KMS-11 (cell line): ENCODE data around the gene FRAT2.

Source experiments
- H2AFZ ChIP-seq: fragments of 200-600 bp; sonication (generic); 2 replicates; pipeline ENCODE4 v1.6.1; 2016; ENCODE audit warnings: antibody characterized with exemption, mixed run types, low read depth
- H3K27ac ChIP-seq: fragments of 200-600 bp; sonication (generic); 2 replicates; pipeline ENCODE4 v1.6.1; 2016; ENCODE audit warnings: mild to moderate bottlenecking, mixed run types
- H3K27me3 ChIP-seq: fragments of 200-600 bp; sonication (generic); 2 replicates; pipeline ENCODE4 v1.6.1; 2017; ENCODE audit warnings: mild to moderate bottlenecking, low read depth, mixed run types, moderate library complexity; ENCODE audit not compliant: insufficient read depth
- H3K36me3 ChIP-seq: fragments of 200-600 bp; sonication (generic); 2 replicates; pipeline ENCODE4 v1.6.1; 2017; ENCODE audit warnings: mild to moderate bottlenecking, mixed run types; ENCODE audit not compliant: insufficient read depth
- H3K4me1 ChIP-seq: fragments of 200-600 bp; sonication (generic); 2 replicates; pipeline ENCODE4 v1.6.1; 2016; ENCODE audit warnings: mild to moderate bottlenecking, low read depth, mixed run types; ENCODE audit not compliant: poor library complexity, severe bottlenecking
- H3K4me2 ChIP-seq: fragments of 200-600 bp; sonication (generic); 2 replicates; pipeline ENCODE4 v1.7.0; 2016; ENCODE audit warnings: mild to moderate bottlenecking, mixed run types
- H3K4me3 ChIP-seq: fragments of 200-600 bp; sonication (generic); IDR thresholded peaks from 2 replicates; pipeline ENCODE4 v1.6.1; 2017; ENCODE audit warnings: low read depth, low read length, mixed read lengths; ENCODE audit not compliant: insufficient read depth
- H3K79me2 ChIP-seq: fragments of 200-600 bp; sonication (generic); 2 replicates; pipeline ENCODE4 v1.6.1; 2016; ENCODE audit warnings: low read depth, mixed run types; ENCODE audit not compliant: insufficient read depth
- H3K9ac ChIP-seq: fragments of 200-600 bp; sonication (generic); 2 replicates; pipeline ENCODE4 v1.6.1; 2016; ENCODE audit warnings: mild to moderate bottlenecking, mixed run types
- H4K20me1 ChIP-seq: fragments of 200-600 bp; sonication (generic); 2 replicates; pipeline ENCODE4 v1.6.1; 2016; ENCODE audit warnings: mild to moderate bottlenecking, mixed run types; ENCODE audit not compliant: insufficient read depth
- TF ChIP-seq, protein P1 (sequence below): fragments of 200-600 bp; sonication (generic); conservative IDR thresholded peaks from 2 replicates; pipeline ENCODE4 v1.6.1; 2017; ENCODE audit warnings: low read depth, mild to moderate bottlenecking, antibody characterized with exemption, low read length, moderate library complexity, mixed read lengths

Gene FRAT2

DNA sequence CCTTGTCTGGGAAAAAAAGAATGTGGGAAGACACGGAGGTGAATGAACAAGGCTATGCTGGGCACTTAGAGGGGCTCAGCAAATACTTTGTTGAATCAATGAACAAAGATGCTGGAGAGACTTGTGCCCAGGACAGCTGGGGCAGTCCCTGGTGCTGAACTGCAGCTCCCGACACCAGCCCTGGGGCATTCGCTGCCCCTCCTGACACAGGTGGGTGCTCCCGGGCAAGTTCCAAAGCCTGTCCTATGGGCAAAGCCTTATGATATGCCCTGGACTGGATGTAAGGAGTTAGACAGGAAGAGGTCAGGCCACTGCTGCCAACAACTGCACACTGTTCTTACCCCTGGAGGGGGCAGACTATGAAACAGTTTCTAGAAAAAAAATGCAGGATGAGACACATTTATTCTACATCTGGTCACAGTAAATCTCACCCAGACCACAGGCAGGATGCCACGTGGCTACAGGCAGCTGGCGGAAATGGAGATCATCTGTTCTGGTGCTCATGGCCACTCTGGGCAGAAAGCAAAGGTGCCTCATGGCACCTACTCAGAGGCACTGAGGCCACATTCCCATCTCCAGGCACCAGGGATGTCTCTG is 21.9 kb upstream of the FRAT2 start:
- Histone ChIP-seq H3K27me3 (no peaks in the 10 kb centered on the region), H4K20me1 (no peaks in the 10 kb centered on the region), H2AFZ (no peak overlapping the region), H3K36me3 (no peaks in the 10 kb centered on the region; the same call in 1 of the 2 replicates), H3K4me2 (no peak overlapping the region), H3K27ac (no peak overlapping the region), H3K9ac (no peak overlapping the region), H3K4me3 (no peak overlapping the region), H3K4me1 (peaks cover 9% of the 10 kb centered on the region), H3K79me2 (no peaks in the 10 kb centered on the region)
- TF ChIP-seq, protein P1, sequence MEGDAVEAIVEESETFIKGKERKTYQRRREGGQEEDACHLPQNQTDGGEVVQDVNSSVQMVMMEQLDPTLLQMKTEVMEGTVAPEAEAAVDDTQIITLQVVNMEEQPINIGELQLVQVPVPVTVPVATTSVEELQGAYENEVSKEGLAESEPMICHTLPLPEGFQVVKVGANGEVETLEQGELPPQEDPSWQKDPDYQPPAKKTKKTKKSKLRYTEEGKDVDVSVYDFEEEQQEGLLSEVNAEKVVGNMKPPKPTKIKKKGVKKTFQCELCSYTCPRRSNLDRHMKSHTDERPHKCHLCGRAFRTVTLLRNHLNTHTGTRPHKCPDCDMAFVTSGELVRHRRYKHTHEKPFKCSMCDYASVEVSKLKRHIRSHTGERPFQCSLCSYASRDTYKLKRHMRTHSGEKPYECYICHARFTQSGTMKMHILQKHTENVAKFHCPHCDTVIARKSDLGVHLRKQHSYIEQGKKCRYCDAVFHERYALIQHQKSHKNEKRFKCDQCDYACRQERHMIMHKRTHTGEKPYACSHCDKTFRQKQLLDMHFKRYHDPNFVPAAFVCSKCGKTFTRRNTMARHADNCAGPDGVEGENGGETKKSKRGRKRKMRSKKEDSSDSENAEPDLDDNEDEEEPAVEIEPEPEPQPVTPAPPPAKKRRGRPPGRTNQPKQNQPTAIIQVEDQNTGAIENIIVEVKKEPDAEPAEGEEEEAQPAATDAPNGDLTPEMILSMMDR = no peak

DNA sequence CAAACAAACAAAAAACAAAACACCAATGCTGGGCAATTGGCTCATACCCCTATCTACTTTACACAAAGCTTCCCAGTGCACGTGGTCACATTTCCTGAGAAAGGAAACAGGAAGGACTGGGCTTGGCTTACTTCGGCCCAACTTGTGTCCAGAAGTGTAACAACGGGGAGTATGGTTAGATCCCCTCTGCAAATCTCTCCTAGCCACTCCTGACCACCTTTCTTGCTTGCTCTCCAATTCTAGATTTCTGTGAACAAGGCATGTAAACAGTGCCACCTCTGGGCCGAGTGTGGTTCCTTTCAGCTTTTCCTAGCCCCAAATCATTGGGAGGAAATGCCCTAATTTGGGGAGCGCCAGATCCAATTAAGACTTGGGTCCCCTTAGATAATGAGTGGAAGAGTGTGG is 21.0 kb upstream of the FRAT2 start:
- Histone ChIP-seq H3K27ac (no peak overlapping the region), H3K4me1 (peaks cover 9% of the 10 kb centered on the region), H4K20me1 (no peaks in the 10 kb centered on the region), H3K9ac (no peak overlapping the region), H3K27me3 (no peaks in the 10 kb centered on the region), H3K4me3 (no peak overlapping the region), H3K36me3 (no peaks in the 10 kb centered on the region; the same call in 1 of the 2 replicates), H3K4me2 (no peak overlapping the region), H3K79me2 (no peaks in the 10 kb centered on the region), H2AFZ (no peak overlapping the region)
- TF ChIP-seq, protein P1 = no peak

DNA sequence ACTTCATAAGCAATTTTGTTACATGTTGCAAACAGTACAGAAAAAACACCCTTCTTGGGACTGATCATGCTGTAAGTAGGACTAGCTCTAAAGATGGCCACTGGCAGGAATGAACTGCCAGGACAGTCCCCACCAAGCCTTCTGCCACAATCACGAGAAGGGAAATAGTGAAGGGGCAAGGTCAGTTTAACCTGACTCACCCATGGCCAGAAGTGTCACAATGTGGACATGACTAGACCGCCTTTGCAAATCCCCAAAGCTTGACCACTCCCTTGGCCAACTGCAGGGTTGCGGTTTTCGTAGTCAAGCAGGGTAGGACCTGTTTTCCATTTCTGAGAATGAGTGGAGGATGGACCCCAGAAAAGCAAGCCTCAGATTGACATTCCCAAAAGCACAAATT is 19.4 kb upstream of the FRAT2 start:
- no peak overlapping the region for H3K4me3 ChIP-seq
- TF ChIP-seq, protein P1 = no peak
- no peak overlapping the region for H3K4me2 ChIP-seq
- H3K36me3 ChIP-seq = no peaks in the 10 kb centered on the region
- H3K27me3 ChIP-seq = no peaks in the 10 kb centered on the region
- no peaks in the 10 kb centered on the region for H4K20me1 ChIP-seq
- no peak overlapping the region for H2AFZ ChIP-seq
- no peaks in the 10 kb centered on the region for H3K79me2 ChIP-seq
- no peak overlapping the region for H3K27ac ChIP-seq
- H3K4me1 ChIP-seq = peaks cover 9% of the 10 kb centered on the region
- H3K9ac ChIP-seq = no peak overlapping the region

DNA sequence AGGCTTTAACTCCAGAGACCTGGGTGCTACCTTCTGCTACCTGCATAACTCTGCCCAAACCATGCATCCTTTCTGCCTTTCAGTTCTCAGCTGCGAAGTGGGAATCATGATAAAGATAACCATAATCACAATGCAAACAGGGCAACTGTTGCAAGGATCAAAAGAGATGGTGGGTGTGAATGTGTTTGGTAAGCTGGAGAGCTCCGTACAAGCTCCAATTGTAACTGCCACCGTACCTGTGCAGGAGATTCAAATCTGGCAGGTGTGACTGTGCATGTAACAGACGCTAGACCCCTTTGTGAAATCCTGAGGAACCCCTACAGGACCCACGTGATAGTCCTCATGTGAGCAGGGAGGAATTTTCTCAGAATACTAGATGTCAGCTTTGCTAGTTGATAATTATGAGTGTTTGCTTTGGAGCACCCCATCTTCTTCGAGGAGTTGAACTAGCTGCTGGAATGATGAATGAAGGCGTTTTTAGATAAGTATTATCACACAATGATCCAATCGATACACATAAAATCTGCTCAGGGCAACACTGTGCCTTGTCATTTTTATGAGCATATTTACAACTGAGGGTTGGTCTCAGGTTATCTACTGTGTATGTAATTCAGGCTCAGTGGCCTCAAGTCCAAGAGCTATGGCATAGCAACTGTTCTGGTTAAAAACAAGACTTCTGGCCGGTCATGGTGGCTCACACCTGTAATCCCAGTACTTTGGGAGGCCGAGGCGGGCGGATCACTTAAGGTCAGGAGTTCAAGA is 15.4 kb upstream of the FRAT2 start:
- Histone ChIP-seq H3K79me2 (no peaks in the 10 kb centered on the region), H3K4me1 (no peaks in the 10 kb centered on the region), H4K20me1 (no peaks in the 10 kb centered on the region), H3K9ac (no peak overlapping the region), H3K27ac (no peak overlapping the region), H3K4me2 (no peak overlapping the region), H3K4me3 (no peak overlapping the region), H2AFZ (no peak overlapping the region), H3K27me3 (no peaks in the 10 kb centered on the region), H3K36me3 (no peaks in the 10 kb centered on the region)
- TF ChIP-seq, protein P1 = no peak
